Esophagus squamous epithelium (tissue), 5 donors: Measurements from ENCODE around the gene LLCFC1. TPM values are rescaled to one million over a fixed set of nuclear protein-coding genes. Genes with fewer than 3 reads are reported as not detected.

Experiments
- DNase-seq: peaks from one replicate; lab custom pipeline; 2025; lab: John Stamatoyannopoulos, UW
- H3K27ac ChIP-seq, 4 donors: fragments of 200-600 bp; sonication (generic); one replicate each; pipeline ENCODE4 v1.5.1; 2016 to 2019; ENCODE audit warnings: mild to moderate bottlenecking in 1 of 4
- H3K27me3 ChIP-seq, 4 donors: fragments of 200-600 bp; sonication (generic); 1 replicate in 3 of 4; 2 replicates in 1 of 4; pipeline versions ENCODE4 v1.5.1 to v1.6.0; 2017 to 2021; ENCODE audit warnings: antibody characterized with exemption in 1 of 4
- H3K36me3 ChIP-seq, 3 donors: fragments of 200-600 bp; sonication (generic); one replicate each; pipeline ENCODE4 v1.5.1; 2016 to 2019
- H3K4me1 ChIP-seq, 3 donors: fragments of 200-600 bp; sonication (generic); one replicate each; pipeline ENCODE4 v1.5.1; 2017 to 2019
- H3K4me3 ChIP-seq, 4 donors: fragments of 200-600 bp; sonication (generic); 1 replicate in 3 of 4; 2 replicates in 1 of 4; pipeline ENCODE4 v1.5.1; 2016 to 2019; ENCODE audit warnings: mild to moderate bottlenecking in 2 of 4, moderate library complexity in 1 of 4
- H3K9me3 ChIP-seq, 3 donors: fragments of 200-600 bp; sonication (generic); one replicate each; pipeline ENCODE4 v1.5.1; 2016 to 2019
- CTCF ChIP-seq, 6 experiments: fragments of 450-650 bp in 4 of 6; fragments of 200-600 bp in 2 of 6; sonication (generic) in 2 of 6; IDR thresholded peaks; one replicate each; pipeline ENCODE4 v1.5.1; 2016 to 2019; ENCODE audit warnings: antibody characterized with exemption in 6 of 6, mild to moderate bottlenecking in 4 of 6, moderate library complexity in 4 of 6
- POLR2A ChIP-seq, 4 donors: fragments of 450-650 bp; IDR thresholded peaks; one replicate each; pipeline ENCODE4 v1.6.1; 2017; ENCODE audit warnings: antibody characterized with exemption in 4 of 4, mild to moderate bottlenecking in 4 of 4, moderate library complexity in 3 of 4
- WGBS, 2 donors: methylation state at CpG; one replicate each; pipeline ENCODE4 v1.1.5; 2018; 5-methylcytosine and 5-hydroxymethylcytosine counted together
- intact Hi-C: fragments of 100-400 bp; cut with DNase I; formaldehyde crosslinking; loops from one replicate; pipeline ENCODE4 v1.15.0; 2022
- total RNA-seq, 4 donors: library from RNA; depleted of rRNA; stranded (reverse); fragments of >200 nt; gene quantifications; one replicate each; pipeline ENCODE4 v1.1.0, GENCODE V29; 2016
- donor health status: DM: yes; HTN: yes; CAD: no.

Gene LLCFC1
- not detected for total RNA-seq

DNA sequence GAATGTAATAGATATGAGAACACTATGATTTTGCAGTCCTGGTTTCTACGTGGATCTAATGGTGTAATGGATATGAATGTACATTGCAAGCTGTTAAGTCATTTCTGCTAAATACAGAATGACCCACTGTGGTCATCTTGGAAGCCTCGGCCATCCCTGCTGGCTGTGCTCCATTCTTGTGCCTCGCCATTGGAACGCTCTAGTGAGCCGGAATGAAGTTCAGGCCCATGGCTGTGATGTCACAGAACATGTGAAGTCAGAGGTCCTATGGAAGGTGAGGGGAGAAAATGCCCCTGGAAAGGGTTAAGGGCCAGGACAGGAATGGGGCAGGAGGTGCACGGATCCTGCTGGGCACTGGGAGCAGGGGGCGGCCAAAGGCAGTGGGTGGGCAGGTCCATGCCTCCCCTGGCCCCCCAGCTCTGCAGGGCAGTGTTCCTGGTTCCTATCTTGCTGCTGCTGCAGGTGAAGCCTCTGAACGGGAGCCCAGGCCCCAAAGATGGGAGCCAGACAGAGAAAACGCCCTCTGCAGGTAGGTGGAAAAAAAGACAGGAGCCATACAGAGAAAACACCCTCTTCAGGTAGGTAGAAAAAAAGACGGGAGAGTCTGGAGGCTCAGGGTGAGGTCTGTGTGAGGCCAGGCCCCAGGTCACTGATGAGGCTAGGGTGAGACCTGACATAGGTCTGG is at the start of gene LLCFC1:
TSS of gene LLCFC1 (plus strand) at position 259 of the 685 bp plus-strand sequence. CDS start at position 397, 138 bp downstream.
- Histone ChIP-seq H3K27me3 (no peaks in the 10 kb centered on the region), H3K36me3 (no peaks in the 10 kb centered on the region), H3K4me3 (no peak within 1 kb of the TSS), H3K9me3 (no peaks in the 10 kb centered on the region), H3K4me1 (peaks cover 0 to 19% (median 4%) of the 10 kb centered on the region in 3 donors), H3K27ac (no peak within 1 kb of the TSS)
- no peak for DNase-seq
- WGBS, 2 donors, result 61 to 73% methylated on average over 8 to 9 of the region's 10 CpGs
- TF ChIP-seq POLR2A (IDR thresholded peaks at IDR 0.05) (no peak), CTCF (IDR thresholded peaks at IDR 0.05) (peak in 5 of 6 experiments; percentile 18 to 48 (median 30))
- intact Hi-C loops, result no loop called here

- Histone ChIP-seq H3K27ac (no peak overlapping the region), H3K27me3 (peaks cover 0 to 16% (median 0%) of the 10 kb centered on the region in 4 donors), H3K4me1 (peaks cover 0 to 25% (median 8%) of the 10 kb centered on the region in 3 donors), H3K9me3 (no peaks in the 10 kb centered on the region), H3K4me3 (no peak overlapping the region), H3K36me3 (no peaks in the 10 kb centered on the region)
- DNase-seq, result no peak
- WGBS, 2 donors, result 47 to 67% methylated on average over 2 to 3 of the region's 3 CpGs
- intact Hi-C loops, result no loop called here
- TF ChIP-seq CTCF (IDR thresholded peaks at IDR 0.05) (no peak), POLR2A (IDR thresholded peaks at IDR 0.05) (no peak)
These were observed 49.5 kb upstream of the LLCFC1 start for GRCh38 chr7:142889816-142890215.

- TF ChIP-seq CTCF (IDR thresholded peaks at IDR 0.05) (no peak), POLR2A (IDR thresholded peaks at IDR 0.05) (no peak)
- no peak overlapping the region for H3K4me3 ChIP-seq
- peaks cover 0 to 16% (median 0%) of the 10 kb centered on the region in 4 donors for H3K27me3 ChIP-seq
- H3K4me1 ChIP-seq, result peaks cover 0 to 13% (median 4%) of the 10 kb centered on the region in 3 donors
- H3K9me3 ChIP-seq, result no peaks in the 10 kb centered on the region
- H3K36me3 ChIP-seq, result no peaks in the 10 kb centered on the region
- intact Hi-C loops, result no loop called here
- 80 to 85% methylated on average over 12 of the region's 12 CpGs for WGBS, 2 donors
- no peak overlapping the region for H3K27ac ChIP-seq
- DNase-seq, result no peak
These were observed 48.3 kb upstream of the LLCFC1 start for GRCh38 chr7:142890874-142891485.

GRCh38 chr7:142891490-142892082 is 47.7 kb upstream of the LLCFC1 start:
- no peak for TF ChIP-seq POLR2A (IDR thresholded peaks at IDR 0.05)
- no peak for TF ChIP-seq CTCF (IDR thresholded peaks at IDR 0.05)
- 85 to 88% methylated on average over 10 of the region's 10 CpGs for WGBS, 2 donors
- intact Hi-C loops, result no loop called here
- Histone ChIP-seq H3K4me3 (no peak overlapping the region), H3K27ac (no peak overlapping the region), H3K9me3 (no peaks in the 10 kb centered on the region), H3K36me3 (no peaks in the 10 kb centered on the region), H3K27me3 (peaks cover 0 to 16% (median 0%) of the 10 kb centered on the region in 4 donors), H3K4me1 (peaks cover 0 to 7% (median 0%) of the 10 kb centered on the region in 3 donors)
- DNase-seq, result no peak

DNA sequence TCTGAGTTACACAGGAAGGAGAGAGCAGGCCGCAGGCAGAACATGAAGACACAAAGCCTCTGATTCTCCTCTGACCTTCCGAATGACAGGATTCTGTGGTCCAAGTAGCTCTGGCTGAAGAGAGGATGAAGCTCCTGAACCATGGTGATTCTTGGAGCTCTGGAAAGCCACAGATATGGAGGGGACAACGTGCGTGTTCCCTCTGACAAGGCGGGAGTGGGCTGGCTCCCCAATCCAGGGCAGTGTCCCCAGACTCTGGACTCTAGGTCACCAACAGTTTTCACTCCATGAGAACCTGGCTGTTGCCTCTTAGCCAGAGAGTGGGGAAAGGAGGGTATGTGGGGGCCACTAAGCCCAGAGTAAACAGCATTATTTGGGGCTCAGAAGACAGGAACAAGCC is 46.3 kb upstream of the LLCFC1 start:
- intact Hi-C loops, result no loop called here
- Histone ChIP-seq H3K27me3 (peaks cover 0 to 16% (median 0%) of the 10 kb centered on the region in 4 donors), H3K27ac (no peak overlapping the region), H3K4me1 (peaks cover 0 to 9% (median 4%) of the 10 kb centered on the region in 3 donors), H3K36me3 (no peaks in the 10 kb centered on the region), H3K9me3 (no peaks in the 10 kb centered on the region), H3K4me3 (no peak overlapping the region)
- TF ChIP-seq CTCF (IDR thresholded peaks at IDR 0.05) (no peak), POLR2A (IDR thresholded peaks at IDR 0.05) (no peak)
- 80% methylated on average over 2 of the region's 5 CpGs; no CpG with 5 or more reads in 1 of the 2 donors for whole genome bisulfite sequencing, 2 donors
- DNase-seq, result no peak
